RWPE1 (cell line): ENCODE measurements around the gene CHMP3.

Source experiments
- CTCF ChIA-PET: fragments of 350-600 bp; sonication (Branson Sonifier 250); formaldehyde crosslinking; extraction: SDS; loops from one replicate; lab custom pipeline; 2021; lab: Yijun Ruan, JAX
- POLR2A ChIA-PET: fragments of 400-600 bp; formaldehyde crosslinking; extraction: SDS; loops from one replicate; lab custom pipeline; 2020; ENCODE audit warnings: antibody characterized with exemption; ENCODE audit not compliant: low non-redundant PET; lab: Yijun Ruan, JAX
- DNase-seq: peaks from one replicate; pipeline ENCODE4 v3.0.0; 2012; ENCODE audit warnings: low spot score
- H3K27ac ChIP-seq: fragments of 450-650 bp; 2 replicates; pipeline ENCODE4 v1.5.1; 2017
- CTCF ChIP-seq: fragments of 450-650 bp; conservative IDR thresholded peaks from 2 replicates; pipeline ENCODE4 v1.5.1; 2017; ENCODE audit warnings: low read depth, mild to moderate bottlenecking

The CHMP3 gene

DNA sequence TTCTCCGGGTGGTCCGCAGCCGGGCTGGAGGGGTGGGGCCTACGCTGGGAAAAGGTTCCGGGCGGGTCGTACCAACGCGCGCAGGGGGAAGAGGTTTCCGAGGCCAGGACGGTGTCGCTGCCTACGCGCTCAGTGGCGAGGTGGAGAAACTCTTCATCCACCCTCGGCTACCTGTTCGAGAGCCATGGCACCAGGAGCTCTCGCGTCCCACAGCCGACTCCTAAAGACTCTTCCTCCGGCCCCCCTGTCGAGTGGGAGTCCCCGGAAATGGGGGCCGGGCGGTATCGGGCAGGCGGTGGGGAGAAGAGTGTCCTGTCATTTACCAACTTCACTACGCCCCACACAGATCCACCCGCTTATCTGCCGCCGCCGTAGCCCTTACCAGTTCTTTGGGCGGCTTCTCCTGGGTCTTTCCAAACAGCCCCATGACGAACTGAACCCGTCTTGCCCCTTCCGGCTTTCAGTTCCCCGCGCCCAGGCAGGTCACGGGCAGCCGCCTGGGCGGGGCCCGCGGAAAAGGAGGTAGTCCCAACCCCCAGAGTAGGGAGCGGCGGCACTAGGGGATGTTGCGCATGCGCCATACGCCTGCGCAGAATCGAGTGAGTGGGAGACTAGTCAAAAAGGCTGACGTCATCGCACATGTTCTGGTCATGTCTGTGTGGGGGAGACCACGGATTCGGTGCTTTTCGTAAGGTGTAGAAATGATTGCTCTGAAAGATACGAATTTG, at the start of gene CHMP3:
CHMP3 (minus strand) TSS at position 522 of the 728 bp plus-strand sequence; CDS start at position 427, 95 bp downstream.
- DNase-seq: peak; percentile 99
- CTCF ChIA-PET: interaction anchor here (0.6 kb wide), 1 partner anchor 911 kb away, joined by 5 read pairs; no protein-coding TSS in a partner anchor
- no peak for TF ChIP-seq CTCF
- peak within 1 kb of the TSS; percentile 98 for H3K27ac ChIP-seq
- POLR2A ChIA-PET: no interaction called here

DNA sequence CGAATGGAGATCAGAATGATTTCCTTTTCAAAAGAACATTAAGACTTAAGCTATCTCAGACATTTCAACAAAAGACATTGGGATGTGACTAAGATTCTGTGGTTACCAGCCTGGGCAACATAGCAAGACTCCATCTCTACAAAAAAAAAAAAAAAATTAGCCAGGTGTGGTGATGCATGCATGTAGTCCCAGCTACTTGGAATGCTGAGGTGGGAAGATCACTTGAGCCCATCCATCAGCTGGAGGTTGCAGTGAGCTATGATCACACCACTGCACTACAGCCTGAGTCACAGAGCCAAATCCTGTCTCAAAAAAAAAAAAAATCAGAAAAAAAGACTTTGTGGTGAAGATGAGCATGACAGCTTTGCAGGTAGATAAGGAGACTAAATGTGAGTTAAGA, 47.6 kb upstream of the CHMP3 start:
- no peak for TF ChIP-seq CTCF
- ChIA-PET CTCF (no interaction called here), POLR2A (no interaction called here)
- no peak for DNase-seq
- H3K27ac ChIP-seq: no peak overlapping the region

- TF ChIP-seq CTCF: no peak
- CTCF ChIA-PET: interaction anchor here (0.7 kb wide), 1 partner anchor 137 kb away, joined by 3 read pairs; no protein-coding TSS in a partner anchor
- DNase-seq: no peak
- POLR2A ChIA-PET: no interaction called here
- H3K27ac ChIP-seq: no peak overlapping the region
Observed at GRCh38 chr2:86608832-86609410, 45.7 kb upstream of the CHMP3 start.

DNA sequence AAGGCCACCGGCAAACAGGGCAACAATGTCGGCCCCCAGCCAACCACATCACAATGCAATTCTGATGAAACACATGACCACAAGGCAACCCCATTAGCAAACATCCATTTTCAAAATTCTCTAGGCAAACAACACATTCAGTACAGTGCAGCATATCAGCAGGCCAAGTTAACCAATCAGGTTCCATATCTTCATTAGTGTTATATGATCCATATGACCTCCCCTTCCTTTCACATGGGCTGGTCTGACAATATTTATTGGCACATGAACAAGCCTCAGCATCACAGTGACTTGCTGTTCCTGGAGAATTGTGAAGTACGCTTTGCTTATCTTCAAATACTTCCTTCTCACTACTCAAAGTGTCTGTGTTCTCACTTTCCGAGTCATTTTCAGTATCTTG, 40.7 kb upstream of the CHMP3 start:
- DNase-seq: no peak
- no peak for TF ChIP-seq CTCF
- H3K27ac ChIP-seq: no peak overlapping the region
- ChIA-PET CTCF (no interaction called here), POLR2A (no interaction called here)

GRCh38 chr2:86598966-86599365, 35.7 kb upstream of the CHMP3 start:
- CTCF ChIA-PET: interaction anchor here (0.6 to 0.7 kb wide), 2 partner anchors 21 to 45 kb away, joined by 3 to 4 read pairs; no protein-coding TSS in a partner anchor
- H3K27ac ChIP-seq: no peak overlapping the region
- POLR2A ChIA-PET: no interaction called here
- no peak for TF ChIP-seq CTCF
- DNase-seq: peak; percentile 45

GRCh38 chr2:86596118-86596517, 32.9 kb upstream of the CHMP3 start:
- no peak for TF ChIP-seq CTCF
- no peak overlapping the region for H3K27ac ChIP-seq
- DNase-seq: no peak
- ChIA-PET POLR2A (no interaction called here), CTCF (no interaction called here)
